SKM-1 treated with dmso at 0.1 percent for 144 hours (cell line): Measurements from ENCODE around the gene HTRA3.

Experiments used
- DNase-seq: peaks from one replicate; lab custom pipeline; 2025; ENCODE audit not compliant: unreplicated experiment; lab: John Stamatoyannopoulos, UW

The HTRA3 gene

DNA sequence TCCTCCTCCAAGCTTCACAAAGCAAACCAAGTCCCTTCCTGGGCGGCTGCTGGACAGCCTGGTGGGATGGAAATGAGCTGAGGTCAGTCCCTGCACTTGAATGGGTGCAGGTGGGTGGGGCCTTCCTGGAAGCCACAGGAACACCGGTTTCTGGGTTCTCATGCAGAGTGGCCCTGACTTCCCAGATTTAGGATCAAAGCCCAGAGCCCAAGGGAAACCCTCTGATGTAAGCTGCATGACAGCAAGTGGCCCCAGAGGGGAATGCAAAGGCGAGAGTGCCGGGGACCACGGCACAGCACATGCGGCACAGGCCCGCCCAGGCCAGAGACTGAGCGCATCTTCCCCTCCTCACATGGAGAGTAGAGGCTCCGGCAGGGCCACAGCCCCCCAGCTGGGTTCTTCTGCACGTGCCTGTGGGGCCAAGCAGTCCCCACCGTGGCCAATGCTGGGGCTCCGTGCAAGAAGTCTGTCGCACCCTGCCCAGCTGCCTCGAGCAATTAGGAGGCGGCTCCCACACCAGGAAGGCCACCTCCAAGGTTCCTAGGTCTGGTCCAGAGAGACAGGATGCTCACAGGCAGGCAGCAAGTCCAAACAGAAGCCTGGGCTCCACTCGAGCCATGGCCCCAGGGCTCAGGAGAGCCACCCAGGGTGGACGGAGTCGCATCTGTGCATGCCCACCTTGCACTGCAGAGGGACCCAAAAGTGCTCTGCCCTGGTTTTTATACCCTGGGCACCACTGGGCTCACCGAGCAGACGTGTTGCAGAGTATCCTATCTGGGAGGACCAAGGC is 83.0 kb downstream of the HTRA3 start:
- DNase-seq, result no peak

DNA sequence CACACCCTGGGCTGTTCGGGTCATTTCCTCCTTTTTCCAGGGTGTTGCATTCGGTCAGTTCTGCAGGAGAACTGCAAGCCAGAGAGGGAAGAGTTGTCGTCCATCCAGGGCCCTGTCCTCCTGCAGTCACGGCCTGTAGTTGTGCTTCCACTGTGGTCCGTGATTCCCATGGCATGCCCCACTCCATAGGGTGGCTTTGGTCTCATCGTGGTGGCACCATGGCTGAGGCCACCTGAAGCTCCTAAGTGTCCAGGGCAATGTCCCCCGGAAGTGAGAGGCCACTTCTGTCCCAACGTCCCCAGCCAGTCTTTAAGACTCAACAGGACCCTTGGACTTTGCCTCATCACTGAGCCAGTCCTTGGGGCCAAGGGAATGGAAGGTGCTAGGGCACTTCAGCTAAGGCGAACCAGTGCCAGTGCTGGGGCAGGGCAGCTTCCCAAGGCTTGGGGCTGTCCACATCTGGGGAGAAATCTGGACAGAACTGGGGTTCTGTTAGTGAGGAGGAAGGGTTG is 83.7 kb downstream of the HTRA3 start:
- no peak for DNase-seq

DNA sequence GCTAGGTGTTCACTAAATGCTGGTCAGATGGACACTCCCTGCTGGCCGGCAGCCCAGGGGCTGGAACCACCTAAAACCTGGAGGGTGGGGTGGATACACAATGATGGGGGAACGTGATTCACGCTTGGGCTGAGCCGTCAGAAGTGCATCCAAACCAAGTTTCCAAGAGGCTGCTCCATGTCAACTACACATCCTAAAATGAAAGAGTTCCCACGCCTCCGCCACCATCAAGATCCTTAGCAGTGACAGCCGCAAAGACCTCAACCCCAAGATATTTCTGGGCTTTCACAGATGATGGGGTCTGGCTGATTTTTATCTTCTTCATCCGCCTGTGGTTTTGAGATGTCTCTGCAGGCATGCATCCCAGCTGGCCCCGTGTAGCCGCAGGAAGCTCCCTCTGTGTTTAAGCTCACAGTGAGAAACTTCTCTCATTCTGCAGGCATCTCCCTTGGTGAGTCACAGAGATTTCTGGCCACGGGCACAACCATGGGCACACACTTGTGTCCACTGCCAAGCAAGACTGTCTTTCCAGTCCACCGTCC is 84.4 kb downstream of the HTRA3 start:
- DNase-seq, result no peak

DNA sequence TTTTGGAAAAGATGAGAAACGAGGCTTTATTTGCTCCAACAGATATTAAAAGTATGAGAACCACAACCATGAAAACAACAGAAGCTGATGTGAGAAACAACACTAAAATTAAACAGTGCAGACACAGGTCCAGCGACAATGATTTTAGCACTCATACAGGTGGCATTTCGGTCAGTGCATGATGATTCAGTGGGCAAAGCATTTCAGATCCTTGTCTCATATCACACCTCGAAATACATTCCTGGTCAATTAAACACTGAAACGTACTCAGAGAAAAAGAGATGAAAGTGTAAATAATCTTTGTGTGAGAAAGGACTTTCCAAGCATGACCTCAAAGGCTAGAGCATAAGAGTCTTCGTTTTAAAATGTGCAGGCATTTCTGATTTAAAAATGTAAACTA is 85.8 kb downstream of the HTRA3 start:
- no peak for DNase-seq

DNA sequence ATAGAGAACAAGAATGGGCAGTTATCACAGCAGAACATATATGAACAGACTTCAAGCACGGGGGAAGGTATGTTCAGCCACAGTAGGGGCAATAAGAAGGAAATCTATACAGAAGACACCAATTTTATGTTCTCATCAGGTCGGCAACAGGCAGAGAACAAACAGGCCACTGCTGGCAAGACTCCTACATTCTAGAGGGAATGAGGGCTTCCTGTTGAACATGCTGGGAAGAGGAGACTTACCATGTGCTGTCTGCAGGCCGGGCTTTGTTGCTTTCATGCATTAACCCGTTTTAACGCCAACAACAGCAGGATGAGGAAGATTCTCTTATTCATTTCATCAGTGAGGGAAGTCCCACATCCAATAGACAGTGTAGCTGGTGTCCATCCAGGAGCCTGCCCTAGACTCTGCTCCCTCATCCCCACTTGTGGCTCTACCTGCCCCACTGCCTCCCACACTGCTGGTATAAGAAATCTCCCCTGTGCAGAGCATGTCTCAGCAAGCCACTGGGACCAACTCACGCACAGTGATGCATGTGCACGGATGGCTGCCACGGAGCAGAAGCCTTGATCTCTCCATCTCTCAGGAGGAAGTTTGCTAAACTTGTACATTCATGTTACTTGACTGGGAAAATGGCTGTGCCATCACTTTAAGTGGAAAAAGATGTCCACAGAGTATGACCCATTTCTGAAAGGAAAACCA is 86.5 kb downstream of the HTRA3 start:
- DNase-seq, result no peak
